IPS-15b (cell line): ENCODE measurements around the gene CYTH2.

Source experiments
- H3K27me3 ChIP-seq: one replicate; pipeline ENCODE4 v1.6.1; 2013; ENCODE audit warnings: low read length; ENCODE audit not compliant: control insufficient read depth, insufficient read depth
- H3K36me3 ChIP-seq: one replicate; pipeline ENCODE4 v1.6.1; 2013; ENCODE audit warnings: low read length; ENCODE audit not compliant: control insufficient read depth, insufficient read depth
- H3K4me1 ChIP-seq: one replicate; pipeline ENCODE4 v1.6.1; 2013; ENCODE audit warnings: mild to moderate bottlenecking, low read length; ENCODE audit not compliant: control insufficient read depth, insufficient read depth
- H3K4me3 ChIP-seq: one replicate; pipeline ENCODE4 v1.5.1; 2013; ENCODE audit warnings: low read depth, low read length
- H3K9ac ChIP-seq: one replicate; pipeline ENCODE4 v1.6.1; 2013; ENCODE audit warnings: low read depth, mild to moderate bottlenecking, low read length
- H3K9me3 ChIP-seq: one replicate; pipeline ENCODE4 v1.6.1; 2013; ENCODE audit warnings: mild to moderate bottlenecking, low read length; ENCODE audit not compliant: control insufficient read depth, insufficient read depth

Gene CYTH2

GRCh38 chr19:48500830-48501493, 31.8 kb downstream of the CYTH2 start:
- H3K4me3 ChIP-seq = peak overlapping the region; percentile 80
- no peaks in the 10 kb centered on the region for H3K27me3 ChIP-seq
- H3K36me3 ChIP-seq = no peaks in the 10 kb centered on the region

GRCh38 chr19:48501494-48502349, 32.6 kb downstream of the CYTH2 start:
- H3K36me3 ChIP-seq = no peaks in the 10 kb centered on the region
- H3K27me3 ChIP-seq = no peaks in the 10 kb centered on the region
- H3K9ac ChIP-seq = peak overlapping the region; percentile 81
- H3K9me3 ChIP-seq = no peaks in the 10 kb centered on the region
- peak overlapping the region; percentile 80 for H3K4me3 ChIP-seq
- no peaks in the 10 kb centered on the region for H3K4me1 ChIP-seq

More at GRCh38 chr19:48500830-48501493, 31.8 kb downstream of the CYTH2 start:
- H3K9me3 ChIP-seq = no peaks in the 10 kb centered on the region
- H3K9ac ChIP-seq = peak overlapping the region; percentile 81
- no peaks in the 10 kb centered on the region for H3K4me1 ChIP-seq

- Histone ChIP-seq H3K4me3 (peak overlapping the region; percentile 75), H3K36me3 (no peaks in the 10 kb centered on the region), H3K9ac (peak overlapping the region; percentile 47), H3K9me3 (no peaks in the 10 kb centered on the region), H3K4me1 (no peaks in the 10 kb centered on the region), H3K27me3 (no peaks in the 10 kb centered on the region)
Observed at GRCh38 chr19:48502350-48503018, 33.3 kb downstream of the CYTH2 start.

GRCh38 chr19:48506138-48506733, 37.1 kb downstream of the CYTH2 start:
- Histone ChIP-seq H3K4me1 (peaks cover 7% of the 10 kb centered on the region), H3K9ac (no peak overlapping the region), H3K36me3 (no peaks in the 10 kb centered on the region), H3K27me3 (no peaks in the 10 kb centered on the region), H3K4me3 (no peak overlapping the region), H3K9me3 (no peaks in the 10 kb centered on the region)

GRCh38 chr19:48507911-48508439, 38.8 kb downstream of the CYTH2 start:
- H3K9ac ChIP-seq = no peak overlapping the region
- no peaks in the 10 kb centered on the region for H3K36me3 ChIP-seq
- peaks cover 11% of the 10 kb centered on the region for H3K27me3 ChIP-seq
- no peak overlapping the region for H3K4me3 ChIP-seq
- no peaks in the 10 kb centered on the region for H3K9me3 ChIP-seq
- H3K4me1 ChIP-seq = peaks cover 8% of the 10 kb centered on the region

- H3K9me3 ChIP-seq = no peaks in the 10 kb centered on the region
- no peak overlapping the region for H3K9ac ChIP-seq
- H3K27me3 ChIP-seq = peaks cover 14% of the 10 kb centered on the region
- peaks cover 8% of the 10 kb centered on the region for H3K4me1 ChIP-seq
- H3K36me3 ChIP-seq = no peaks in the 10 kb centered on the region
- no peak overlapping the region for H3K4me3 ChIP-seq
Observed at GRCh38 chr19:48508729-48509411, 39.7 kb downstream of the CYTH2 start.

GRCh38 chr19:48509467-48510194, 40.5 kb downstream of the CYTH2 start:
- H3K4me3 ChIP-seq = peak overlapping the region; percentile 72
- H3K36me3 ChIP-seq = no peaks in the 10 kb centered on the region
- no peak overlapping the region for H3K9ac ChIP-seq
- H3K9me3 ChIP-seq = no peaks in the 10 kb centered on the region
- peaks cover 14% of the 10 kb centered on the region for H3K27me3 ChIP-seq
- H3K4me1 ChIP-seq = peaks cover 8% of the 10 kb centered on the region

GRCh38 chr19:48510421-48511268, 41.5 kb downstream of the CYTH2 start:
- Histone ChIP-seq H3K9ac (no peak overlapping the region), H3K4me3 (peak overlapping the region; percentile 72), H3K27me3 (peaks cover 14% of the 10 kb centered on the region), H3K4me1 (peaks cover 8% of the 10 kb centered on the region), H3K36me3 (no peaks in the 10 kb centered on the region), H3K9me3 (no peaks in the 10 kb centered on the region)

- peaks cover 14% of the 10 kb centered on the region for H3K27me3 ChIP-seq
- no peak overlapping the region for H3K9ac ChIP-seq
- H3K36me3 ChIP-seq = no peaks in the 10 kb centered on the region
- peaks cover 8% of the 10 kb centered on the region for H3K4me1 ChIP-seq
- H3K4me3 ChIP-seq = peak overlapping the region; percentile 30
- H3K9me3 ChIP-seq = no peaks in the 10 kb centered on the region
Observed at GRCh38 chr19:48511321-48511731, 42.2 kb downstream of the CYTH2 start.
